ENCODE results near the gene FLVCR2.

The FLVCR2 gene

GRCh38 chr14:75566321-75566720, 12.1 kb upstream of the FLVCR2 start:
- TF ChIP-seq EZH2 (optimal IDR thresholded peaks at IDR 0.05; ENCODE audit: low read depth, low read length) (no peak), EZH2phosphoT487 (IDR thresholded peaks at IDR 0.05; ENCODE audit: low read length) (no peak), CTCF (IDR thresholded peaks at IDR 0.05; ENCODE audit: low read length) (no peak)
- no peaks in the 10 kb centered on the region for H3K79me2 ChIP-seq (ENCODE audit: low read length)
- H4K20me1 ChIP-seq (ENCODE audit: insufficient read depth, low read length): no peaks in the 10 kb centered on the region
- H3K9me2 ChIP-seq (replicated peaks; ENCODE audit: insufficient read depth, low read length): no peaks in the 10 kb centered on the region
- H3K27me3 ChIP-seq (replicated peaks; ENCODE audit: insufficient read depth, low read length): no peaks in the 10 kb centered on the region
- H3K9me3 ChIP-seq (replicated peaks; ENCODE audit: insufficient read depth, low read length): no peaks in the 10 kb centered on the region
- no peak overlapping the region for H3K4me2 ChIP-seq (ENCODE audit: low read depth, low read length)
- H2AFZ ChIP-seq (ENCODE audit: low read length): no peak overlapping the region
- no peak for DNase-seq
- no peak overlapping the region for H3K4me3 ChIP-seq (ENCODE audit: low read length)
- no peak overlapping the region for H3K27ac ChIP-seq (ENCODE audit: low read length)
- peaks cover 15% of the 10 kb centered on the region for H3K4me1 ChIP-seq (ENCODE audit: low read length)
- no peak overlapping the region for H3K9ac ChIP-seq (ENCODE audit: low read length)
- H3F3A ChIP-seq (ENCODE audit: insufficient read depth, low read length): no peaks in the 10 kb centered on the region
- H3K36me3 ChIP-seq (replicated peaks; ENCODE audit: insufficient read depth, low read length): no peaks in the 10 kb centered on the region

GRCh38 chr14:75566752-75567151, 11.7 kb upstream of the FLVCR2 start:
- Histone ChIP-seq H3K27me3 (replicated peaks; ENCODE audit: insufficient read depth, low read length) (no peaks in the 10 kb centered on the region), H3K27ac (ENCODE audit: low read length) (no peak overlapping the region), H3K4me1 (ENCODE audit: low read length) (peaks cover 15% of the 10 kb centered on the region), H3K9me2 (replicated peaks; ENCODE audit: insufficient read depth, low read length) (no peaks in the 10 kb centered on the region), H2AFZ (ENCODE audit: low read length) (no peak overlapping the region), H3K4me2 (ENCODE audit: low read depth, low read length) (no peak overlapping the region), H3K36me3 (replicated peaks; ENCODE audit: insufficient read depth, low read length) (no peaks in the 10 kb centered on the region), H3K9ac (ENCODE audit: low read length) (no peak overlapping the region), H3K79me2 (ENCODE audit: low read length) (no peaks in the 10 kb centered on the region), H4K20me1 (ENCODE audit: insufficient read depth, low read length) (no peaks in the 10 kb centered on the region), H3F3A (ENCODE audit: insufficient read depth, low read length) (no peaks in the 10 kb centered on the region), H3K4me3 (ENCODE audit: low read length) (no peak overlapping the region), H3K9me3 (replicated peaks; ENCODE audit: insufficient read depth, low read length) (no peaks in the 10 kb centered on the region)
- DNase-seq: no peak
- no peak for TF ChIP-seq EZH2 (optimal IDR thresholded peaks at IDR 0.05; ENCODE audit: low read depth, low read length)
- no peak for TF ChIP-seq EZH2phosphoT487 (IDR thresholded peaks at IDR 0.05; ENCODE audit: low read length)
- no peak for TF ChIP-seq CTCF (IDR thresholded peaks at IDR 0.05; ENCODE audit: low read length)

GRCh38 chr14:75568140-75568539, 10.3 kb upstream of the FLVCR2 start:
- no peak for DNase-seq
- no peaks in the 10 kb centered on the region for H3K36me3 ChIP-seq (replicated peaks; ENCODE audit: insufficient read depth, low read length)
- peak overlapping the region; percentile 72; the same call in 1 of the 2 replicates for H2AFZ ChIP-seq (ENCODE audit: low read length)
- H4K20me1 ChIP-seq (ENCODE audit: insufficient read depth, low read length): no peaks in the 10 kb centered on the region
- no peaks in the 10 kb centered on the region for H3K9me2 ChIP-seq (replicated peaks; ENCODE audit: insufficient read depth, low read length)
- no peak overlapping the region for H3K4me3 ChIP-seq (ENCODE audit: low read length)
- H3K4me1 ChIP-seq (ENCODE audit: low read length): peaks cover 15% of the 10 kb centered on the region
- H3K4me2 ChIP-seq (ENCODE audit: low read depth, low read length): peak overlapping the region; percentile 62
- no peaks in the 10 kb centered on the region for H3F3A ChIP-seq (ENCODE audit: insufficient read depth, low read length)
- no peaks in the 10 kb centered on the region for H3K9me3 ChIP-seq (replicated peaks; ENCODE audit: insufficient read depth, low read length)
- no peak overlapping the region for H3K9ac ChIP-seq (ENCODE audit: low read length)
- TF ChIP-seq EZH2phosphoT487 (IDR thresholded peaks at IDR 0.05; ENCODE audit: low read length) (no peak), EZH2 (optimal IDR thresholded peaks at IDR 0.05; ENCODE audit: low read depth, low read length) (no peak), CTCF (IDR thresholded peaks at IDR 0.05; ENCODE audit: low read length) (no peak)
- H3K27me3 ChIP-seq (replicated peaks; ENCODE audit: insufficient read depth, low read length): no peaks in the 10 kb centered on the region
- H3K79me2 ChIP-seq (ENCODE audit: low read length): no peaks in the 10 kb centered on the region
- peak overlapping the region; percentile 64; the same call in 1 of the 2 replicates for H3K27ac ChIP-seq (ENCODE audit: low read length)

Data from MM.1S (cell line).